Activated T-cell treated with anti-CD3 and anti-CD28 coated beads for 4 hours (primary cell): Measurements from ENCODE around the gene FBXO21.
"Not testable (repeated sequence)": the region's sequence is repeated elsewhere in the genome, so short reads cannot be mapped to it uniquely, and the experiment has no call there.

ENCODE experiments used
- DNase-seq: peaks from one replicate; pipeline ENCODE4 v3.0.0-alpha.2; 2020

The FBXO21 gene

DNA sequence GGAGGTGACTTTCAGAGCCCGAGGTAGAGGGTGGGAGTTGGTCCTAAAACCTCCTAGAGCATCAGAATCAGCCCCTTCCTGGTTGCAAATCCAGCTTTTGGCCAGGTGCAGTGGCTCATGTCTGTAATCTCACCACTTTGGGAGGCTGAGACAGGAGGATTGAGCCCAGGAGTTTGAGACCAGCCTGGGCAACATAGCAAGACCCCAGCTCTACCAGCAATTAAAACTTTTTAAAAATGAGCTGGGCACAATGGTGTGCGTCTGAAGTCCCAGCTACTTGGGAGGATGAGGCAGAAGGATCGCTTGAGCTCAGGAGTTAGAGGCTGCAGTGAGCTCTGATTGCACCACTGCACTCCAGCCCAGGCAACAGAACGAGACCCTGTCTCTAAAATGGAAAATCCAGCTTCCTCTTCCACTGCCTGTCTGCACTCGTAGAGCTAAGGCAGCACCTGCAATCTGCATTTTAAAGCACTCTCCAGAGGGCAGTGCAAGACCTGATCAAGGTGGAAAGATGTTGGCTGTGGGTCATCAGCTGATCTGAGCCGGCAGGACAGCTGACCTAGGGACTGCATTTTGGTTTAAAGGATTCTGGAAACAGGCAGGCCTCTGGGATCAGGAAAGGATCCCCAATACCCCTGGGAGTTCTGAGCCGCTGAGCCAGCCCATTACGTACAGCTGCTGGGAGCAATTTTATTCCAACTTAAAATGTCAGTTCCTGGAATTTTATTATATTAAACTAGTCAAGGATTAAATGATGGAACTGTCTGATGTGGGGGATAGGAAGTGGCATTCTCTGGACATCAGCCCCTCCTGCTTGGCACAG lies 89.2 kb downstream of the FBXO21 start:
- no peak for DNase-seq

- DNase-seq: no peak
Observed at GRCh38 chr12:117100251-117100650, 90.0 kb downstream of the FBXO21 start.

DNA sequence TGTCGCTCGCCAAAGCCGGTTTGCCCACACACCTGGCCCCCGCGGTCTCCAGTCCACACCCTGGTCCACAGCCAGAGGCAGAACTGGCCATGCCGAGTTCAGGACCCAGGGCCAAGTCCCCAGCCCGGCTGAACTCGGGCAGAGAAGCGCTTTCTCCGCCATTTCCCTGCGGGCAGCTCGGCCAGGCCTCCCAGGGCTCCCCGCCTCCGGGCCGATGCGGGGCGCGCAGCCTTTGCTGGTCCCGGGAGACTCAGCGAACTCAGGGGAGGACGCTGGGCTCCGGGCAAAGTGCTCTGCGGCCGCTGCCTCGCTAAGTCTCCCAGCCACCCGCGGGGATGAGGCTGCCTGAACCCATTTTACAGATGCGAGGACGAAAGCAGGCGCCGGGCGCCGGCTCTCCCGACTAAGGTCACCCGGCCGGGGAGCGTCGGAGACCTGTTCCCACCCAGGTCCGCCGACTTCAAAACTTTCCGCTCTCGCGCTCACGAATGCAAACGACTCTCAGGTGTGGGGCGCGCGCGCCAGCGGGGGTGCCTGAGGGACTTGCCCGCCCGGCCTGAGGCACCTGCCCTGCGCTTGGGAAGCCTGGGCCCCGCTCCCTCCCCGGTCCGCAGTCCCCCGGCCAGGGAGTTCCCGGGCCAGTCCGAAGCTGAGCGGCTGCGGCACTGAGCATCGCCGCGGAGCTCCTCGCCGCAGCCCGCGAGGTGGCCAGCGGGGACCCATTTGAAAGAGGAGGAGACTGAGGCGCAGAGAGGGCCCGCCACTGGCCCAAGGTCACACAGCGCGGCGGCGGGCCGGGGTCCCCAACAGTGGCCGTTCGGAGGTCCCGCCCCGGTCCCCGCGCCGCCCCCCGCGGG lies 91.7 kb downstream of the FBXO21 start:
- peak; percentile 5 for DNase-seq

DNA sequence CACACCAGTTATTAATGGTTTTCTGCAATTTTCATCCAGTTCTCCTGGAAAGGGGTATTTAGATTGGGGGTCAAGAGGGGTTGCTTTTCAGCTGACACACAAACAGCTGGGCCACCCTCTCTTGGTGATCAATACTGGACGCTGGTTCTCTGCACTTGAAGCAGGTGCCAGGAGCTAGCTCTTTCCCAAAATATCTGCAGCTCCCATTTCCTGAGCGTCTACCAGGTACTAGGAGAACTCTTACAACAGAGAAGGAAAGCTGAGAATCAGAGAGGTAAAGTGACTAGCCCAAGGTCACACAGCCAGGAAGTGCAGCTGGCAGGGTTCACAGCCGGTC lies 92.3 kb downstream of the FBXO21 start:
- no peak for DNase-seq

GRCh38 chr12:117097159-117097558 lies 93.1 kb downstream of the FBXO21 start:
- no peak for DNase-seq

DNA sequence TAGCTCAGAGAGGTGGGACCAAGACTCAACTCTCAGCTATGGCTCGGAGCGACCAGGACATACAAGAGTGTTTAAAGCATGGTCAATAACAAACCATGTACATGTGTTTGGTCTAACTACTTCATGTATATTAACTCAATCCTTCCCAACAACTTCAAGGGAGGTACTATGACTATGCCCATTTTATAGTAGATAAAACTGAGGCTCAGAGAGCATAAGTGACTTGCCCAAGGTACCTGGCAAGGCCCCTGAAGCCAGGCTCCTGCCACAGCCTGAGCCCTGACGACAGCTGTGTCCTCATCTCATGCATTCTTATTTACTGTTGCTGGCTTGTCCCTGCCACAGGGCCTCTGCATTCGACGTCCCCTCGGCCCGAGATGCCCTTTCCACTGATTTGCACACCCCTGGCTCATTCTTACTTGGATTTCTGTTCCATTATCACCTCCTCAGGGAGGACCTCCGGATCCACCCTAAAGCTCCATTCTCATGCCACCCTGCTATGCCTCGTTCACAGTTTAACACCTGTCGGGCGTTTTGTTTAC lies 93.7 kb downstream of the FBXO21 start:
- DNase-seq: no peak

GRCh38 chr12:117095191-117095590 lies 95.1 kb downstream of the FBXO21 start:
- DNase-seq: not testable (repeated sequence)

DNA sequence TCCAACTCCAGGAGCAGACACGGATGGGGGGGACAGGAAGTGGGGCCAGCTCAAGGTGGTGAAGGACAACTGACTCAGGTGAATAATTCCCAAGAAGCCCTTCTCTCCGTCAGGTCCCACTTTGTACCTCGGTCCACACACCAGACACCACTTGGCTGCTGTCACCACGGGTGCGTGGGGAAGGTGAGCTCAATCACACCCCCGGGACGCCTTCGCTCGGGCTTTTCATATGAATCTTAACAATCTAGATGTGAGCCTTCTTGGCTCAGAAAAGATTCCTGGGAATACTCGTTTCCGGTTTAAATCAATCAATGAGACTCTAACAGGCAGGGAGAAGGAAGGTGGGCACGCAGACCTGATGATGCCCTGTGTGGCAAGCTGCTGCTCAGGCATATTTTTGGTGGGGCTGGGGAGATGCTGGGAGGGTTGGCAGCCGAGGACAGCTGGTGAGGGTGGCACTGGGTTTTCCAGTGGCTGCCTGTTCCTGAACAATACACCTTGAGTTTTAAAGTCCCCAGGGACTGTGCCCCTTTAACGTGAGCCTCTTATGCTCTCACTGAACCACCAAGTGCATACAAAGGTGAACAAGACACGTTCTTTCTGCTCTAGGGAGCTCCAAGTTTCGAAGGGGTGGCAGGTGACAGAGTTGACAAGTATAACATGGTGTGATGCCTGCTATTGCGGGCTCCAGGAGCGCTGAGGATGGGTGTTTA lies 96.2 kb downstream of the FBXO21 start:
- DNase-seq: no peak

- no peak for DNase-seq
Observed at GRCh38 chr12:117093431-117093830, 96.8 kb downstream of the FBXO21 start.

DNA sequence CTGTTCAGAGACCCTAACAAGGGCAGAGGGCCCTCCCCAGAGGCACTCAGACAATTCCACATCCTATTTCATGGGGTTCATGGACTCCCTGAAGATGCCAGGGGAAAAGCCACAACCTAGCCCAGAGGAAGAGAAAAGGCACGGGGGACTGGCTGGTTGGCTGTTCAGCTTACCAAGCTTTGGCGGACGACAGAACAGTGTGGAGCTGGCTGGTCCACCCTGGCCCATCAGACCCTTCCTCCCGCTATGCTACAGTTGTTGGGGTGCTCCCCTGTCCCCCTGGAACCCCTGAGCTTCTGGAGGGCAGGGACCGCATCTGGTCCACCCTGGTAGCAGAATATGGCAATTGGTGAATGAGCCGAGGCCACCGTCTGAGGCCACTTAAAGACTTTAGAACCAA lies 97.4 kb downstream of the FBXO21 start:
- no peak for DNase-seq

GRCh38 chr12:117092511-117092780 lies 97.8 kb downstream of the FBXO21 start:
- DNase-seq: no peak
